HuH-7.5 (cell line): ENCODE data around the gene PIK3R4.

ENCODE experiments used
- DNase-seq: peaks from one replicate; pipeline ENCODE4 v3.0.0; 2011; ENCODE audit warnings: low spot score

PIK3R4 gene

DNA sequence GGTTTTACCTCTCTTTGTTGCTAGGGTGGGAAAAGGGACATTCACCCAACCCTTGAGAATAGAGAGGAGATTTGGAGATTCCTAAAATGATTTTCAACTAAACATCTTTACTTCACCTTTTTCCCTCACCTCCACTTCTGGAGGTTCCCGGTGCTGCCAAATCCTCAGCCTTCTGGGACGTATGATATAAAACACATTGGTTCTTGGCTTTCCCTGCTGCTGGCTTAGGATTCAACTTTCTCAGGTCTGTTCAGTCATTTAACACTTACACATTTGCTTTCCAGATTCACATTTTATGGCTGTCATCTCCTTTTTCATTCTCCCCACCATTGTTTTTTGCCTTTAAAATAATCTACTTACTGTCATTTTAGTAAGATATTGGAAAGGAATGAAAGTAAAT lies 106.6 kb downstream of the PIK3R4 start:
- no peak for DNase-seq

DNA sequence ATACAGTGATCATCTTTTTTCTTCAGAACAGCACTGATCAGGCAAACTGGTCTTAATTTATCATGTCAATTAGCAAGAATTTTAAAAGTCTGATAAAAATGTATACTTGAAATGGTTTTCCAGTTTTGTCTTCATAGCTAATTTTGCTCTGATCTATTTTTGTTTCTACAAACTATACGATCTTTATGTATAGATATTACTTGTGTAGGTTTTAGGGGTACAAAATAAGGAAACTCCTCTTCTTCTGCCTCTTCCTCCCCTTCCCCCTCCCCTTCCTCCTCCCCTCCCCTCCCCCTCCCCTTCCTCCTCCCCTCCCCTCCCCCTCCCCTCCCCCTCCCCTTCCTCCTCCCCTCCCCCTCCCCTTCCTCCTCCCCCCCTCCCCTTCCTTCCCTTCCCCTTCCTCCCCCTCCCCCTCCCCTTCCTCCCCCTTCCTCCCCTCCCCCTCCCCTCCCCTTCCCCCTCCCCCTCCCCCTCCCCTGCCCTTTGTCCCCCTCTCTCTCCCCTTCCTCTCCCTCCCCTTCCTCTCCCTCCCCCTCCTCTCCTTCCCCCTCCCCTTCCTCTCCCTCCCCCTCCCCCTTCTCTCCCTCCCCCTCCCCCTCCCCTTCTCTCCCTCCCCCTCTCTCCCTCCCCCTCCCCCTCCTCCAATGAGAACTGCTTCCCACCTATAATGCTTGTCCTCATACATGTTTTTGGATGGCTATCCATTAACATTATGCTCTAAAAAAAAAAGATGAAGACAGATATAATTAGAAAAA lies 110.0 kb downstream of the PIK3R4 start:
- no peak for DNase-seq

DNA sequence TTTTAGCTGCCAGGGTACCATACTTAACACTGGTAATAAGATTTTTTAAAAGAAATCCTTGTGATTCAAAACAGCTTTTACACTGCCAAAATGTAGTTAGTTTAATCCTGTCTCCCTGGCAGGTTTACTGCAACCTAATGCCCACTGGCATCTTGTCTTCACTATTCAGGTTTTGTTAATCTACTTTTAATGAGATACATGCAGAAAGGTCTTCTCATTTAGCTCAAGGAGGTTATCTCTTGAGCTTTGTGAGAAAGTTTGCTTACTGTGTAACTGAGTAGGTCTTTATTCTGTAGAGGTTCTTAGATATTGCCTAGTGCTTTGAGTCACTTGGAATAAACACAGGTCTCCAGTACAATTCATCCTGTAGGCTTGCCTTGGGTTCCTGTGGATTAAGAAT lies 110.7 kb downstream of the PIK3R4 start:
- DNase-seq: no peak

DNA sequence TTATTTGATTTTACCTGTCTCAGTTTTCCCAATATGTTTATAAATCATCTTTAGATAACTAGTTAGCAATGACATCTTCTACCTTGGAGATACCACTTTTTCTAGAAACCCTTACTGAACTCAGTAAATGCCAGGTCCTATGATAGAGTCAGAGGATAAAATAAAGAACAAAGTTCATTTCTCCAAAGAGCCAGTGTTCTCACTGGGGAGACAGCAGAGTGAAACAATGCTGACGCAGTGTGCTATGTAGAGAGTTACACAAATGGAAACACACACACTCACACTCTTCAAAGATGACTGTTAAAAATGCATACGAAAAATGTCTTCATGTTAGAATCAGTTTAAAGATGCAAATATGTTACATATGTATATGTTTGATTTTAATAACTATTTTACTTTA lies 111.3 kb downstream of the PIK3R4 start:
- no peak for DNase-seq
